Measurements from ENCODE around the gene ARSG.
"Not testable (repeated sequence)": the region's sequence is repeated elsewhere in the genome, so short reads cannot be mapped to it uniquely, and the experiment has no call there.

ARSG gene

GRCh38 chr17:68257934-68258333 is 33.4 kb upstream of the ARSG start:
- no peaks in the 10 kb centered on the region for H3K27me3 ChIP-seq (ENCODE audit: low read depth, low read length)
- no peaks in the 10 kb centered on the region for H3K9me3 ChIP-seq (ENCODE audit: control insufficient read depth in 1 of 2, low read length in 2 of 2)
- peaks cover 0 to 2% of the 10 kb centered on the region in 2 donors for H3K4me1 ChIP-seq (ENCODE audit: control insufficient read depth in 1 of 2, insufficient read depth in 2 of 2, low read length in 2 of 2)
- no peak overlapping the region for H3K4me3 ChIP-seq (ENCODE audit: low read depth in 1 of 2, low read length in 2 of 2)
- H3K36me3 ChIP-seq (ENCODE audit: control insufficient read depth in 1 of 2, insufficient read depth in 2 of 2, low read length in 2 of 2): peaks cover 3 to 17% of the 10 kb centered on the region in 2 donors
- H3K27ac ChIP-seq (ENCODE audit: low read length): no peak overlapping the region

GRCh38 chr17:68258890-68259647 is 32.2 kb upstream of the ARSG start:
- H3K27me3 ChIP-seq (ENCODE audit: low read depth, low read length); H3K4me1 ChIP-seq (ENCODE audit: control insufficient read depth in 1 of 2, insufficient read depth in 2 of 2, low read length in 2 of 2); H3K4me3 ChIP-seq (ENCODE audit: low read depth in 1 of 2, low read length in 2 of 2); H3K9me3 ChIP-seq (ENCODE audit: control insufficient read depth in 1 of 2, low read length in 2 of 2): not testable (repeated sequence)
- Histone ChIP-seq H3K27ac (ENCODE audit: low read length) (peak overlapping the region; percentile 56), H3K36me3 (ENCODE audit: control insufficient read depth in 1 of 2, insufficient read depth in 2 of 2, low read length in 2 of 2) (peaks cover 0 to 14% of the 10 kb centered on the region in 2 donors)

- not testable (repeated sequence) for H3K4me1 ChIP-seq (ENCODE audit: control insufficient read depth in 1 of 2, insufficient read depth in 2 of 2, low read length in 2 of 2); H3K4me3 ChIP-seq (ENCODE audit: low read depth in 1 of 2, low read length in 2 of 2); H3K27me3 ChIP-seq (ENCODE audit: low read depth, low read length); H3K27ac ChIP-seq (ENCODE audit: low read length); H3K9me3 ChIP-seq (ENCODE audit: control insufficient read depth in 1 of 2, low read length in 2 of 2)
- peaks cover 0 to 11% of the 10 kb centered on the region in 2 donors for H3K36me3 ChIP-seq (ENCODE audit: control insufficient read depth in 1 of 2, insufficient read depth in 2 of 2, low read length in 2 of 2)
Measured at GRCh38 chr17:68259648-68259951, 31.7 kb upstream of the ARSG start.

GRCh38 chr17:68260051-68260762 is 31.1 kb upstream of the ARSG start:
- Histone ChIP-seq H3K4me1 (ENCODE audit: control insufficient read depth in 1 of 2, insufficient read depth in 2 of 2, low read length in 2 of 2) (peaks cover 0 to 8% of the 10 kb centered on the region in 2 donors), H3K27ac (ENCODE audit: low read length) (no peak overlapping the region), H3K4me3 (ENCODE audit: low read depth in 1 of 2, low read length in 2 of 2) (no peak overlapping the region), H3K9me3 (ENCODE audit: control insufficient read depth in 1 of 2, low read length in 2 of 2) (no peaks in the 10 kb centered on the region), H3K36me3 (ENCODE audit: control insufficient read depth in 1 of 2, insufficient read depth in 2 of 2, low read length in 2 of 2) (peaks cover 0 to 7% of the 10 kb centered on the region in 2 donors), H3K27me3 (ENCODE audit: low read depth, low read length) (no peaks in the 10 kb centered on the region)

- not testable (repeated sequence) for H3K27me3 ChIP-seq (ENCODE audit: low read depth, low read length); H3K4me3 ChIP-seq (ENCODE audit: low read depth in 1 of 2, low read length in 2 of 2); H3K27ac ChIP-seq (ENCODE audit: low read length); H3K4me1 ChIP-seq (ENCODE audit: control insufficient read depth in 1 of 2, insufficient read depth in 2 of 2, low read length in 2 of 2); H3K9me3 ChIP-seq (ENCODE audit: control insufficient read depth in 1 of 2, low read length in 2 of 2); H3K36me3 ChIP-seq (ENCODE audit: control insufficient read depth in 1 of 2, insufficient read depth in 2 of 2, low read length in 2 of 2)
Measured at GRCh38 chr17:68262467-68262866, 28.8 kb upstream of the ARSG start.

- not testable (repeated sequence) for H3K27me3 ChIP-seq (ENCODE audit: low read depth, low read length); H3K4me1 ChIP-seq (ENCODE audit: control insufficient read depth in 1 of 2, insufficient read depth in 2 of 2, low read length in 2 of 2); H3K27ac ChIP-seq (ENCODE audit: low read length)
Measured at GRCh38 chr17:68263101-68263681, 28.1 kb upstream of the ARSG start.

GRCh38 chr17:68265833-68266232 is 25.5 kb upstream of the ARSG start:
- not testable (repeated sequence) for H3K27me3 ChIP-seq (ENCODE audit: low read depth, low read length); H3K36me3 ChIP-seq (ENCODE audit: control insufficient read depth in 1 of 2, insufficient read depth in 2 of 2, low read length in 2 of 2); H3K4me3 ChIP-seq (ENCODE audit: low read depth in 1 of 2, low read length in 2 of 2); H3K4me1 ChIP-seq (ENCODE audit: control insufficient read depth in 1 of 2, insufficient read depth in 2 of 2, low read length in 2 of 2); H3K9me3 ChIP-seq (ENCODE audit: control insufficient read depth in 1 of 2, low read length in 2 of 2); H3K27ac ChIP-seq (ENCODE audit: low read length)

More at GRCh38 chr17:68263101-68263681, 28.1 kb upstream of the ARSG start:
- H3K36me3 ChIP-seq (ENCODE audit: control insufficient read depth in 1 of 2, insufficient read depth in 2 of 2, low read length in 2 of 2); H3K4me3 ChIP-seq (ENCODE audit: low read depth in 1 of 2, low read length in 2 of 2); H3K9me3 ChIP-seq (ENCODE audit: control insufficient read depth in 1 of 2, low read length in 2 of 2): not testable (repeated sequence)

GRCh38 chr17:68273722-68274121 is 17.6 kb upstream of the ARSG start:
- H3K27ac ChIP-seq (ENCODE audit: low read length): no peak overlapping the region
- no peak overlapping the region for H3K4me3 ChIP-seq (ENCODE audit: low read depth in 1 of 2, low read length in 2 of 2)
- H3K4me1 ChIP-seq (ENCODE audit: control insufficient read depth in 1 of 2, insufficient read depth in 2 of 2, low read length in 2 of 2): no peaks in the 10 kb centered on the region
- peaks cover 4 to 5% of the 10 kb centered on the region in 2 donors for H3K9me3 ChIP-seq (ENCODE audit: control insufficient read depth in 1 of 2, low read length in 2 of 2)
- H3K27me3 ChIP-seq (ENCODE audit: low read depth, low read length): no peaks in the 10 kb centered on the region
- H3K36me3 ChIP-seq (ENCODE audit: control insufficient read depth in 1 of 2, insufficient read depth in 2 of 2, low read length in 2 of 2): no peaks in the 10 kb centered on the region

GRCh38 chr17:68276339-68276738 is 15.0 kb upstream of the ARSG start:
- not testable (repeated sequence) for H3K4me3 ChIP-seq (ENCODE audit: low read depth in 1 of 2, low read length in 2 of 2); H3K27ac ChIP-seq (ENCODE audit: low read length); H3K9me3 ChIP-seq (ENCODE audit: control insufficient read depth in 1 of 2, low read length in 2 of 2); H3K36me3 ChIP-seq (ENCODE audit: control insufficient read depth in 1 of 2, insufficient read depth in 2 of 2, low read length in 2 of 2); H3K27me3 ChIP-seq (ENCODE audit: low read depth, low read length); H3K4me1 ChIP-seq (ENCODE audit: control insufficient read depth in 1 of 2, insufficient read depth in 2 of 2, low read length in 2 of 2)

- H3K27me3 ChIP-seq (ENCODE audit: low read depth, low read length): no peaks in the 10 kb centered on the region
- H3K36me3 ChIP-seq (ENCODE audit: control insufficient read depth in 1 of 2, insufficient read depth in 2 of 2, low read length in 2 of 2): no peaks in the 10 kb centered on the region
- no peak overlapping the region for H3K27ac ChIP-seq (ENCODE audit: low read length)
- no peak overlapping the region for H3K4me3 ChIP-seq (ENCODE audit: low read depth in 1 of 2, low read length in 2 of 2)
- H3K9me3 ChIP-seq (ENCODE audit: control insufficient read depth in 1 of 2, low read length in 2 of 2): peaks cover 4 to 5% of the 10 kb centered on the region in 2 donors
- H3K4me1 ChIP-seq (ENCODE audit: control insufficient read depth in 1 of 2, insufficient read depth in 2 of 2, low read length in 2 of 2): no peaks in the 10 kb centered on the region
Measured at GRCh38 chr17:68277807-68278206, 13.5 kb upstream of the ARSG start.

GRCh38 chr17:68281965-68282364 is 9.3 kb upstream of the ARSG start:
- H3K4me3 ChIP-seq (ENCODE audit: low read depth in 1 of 2, low read length in 2 of 2); H3K36me3 ChIP-seq (ENCODE audit: control insufficient read depth in 1 of 2, insufficient read depth in 2 of 2, low read length in 2 of 2); H3K27ac ChIP-seq (ENCODE audit: low read length); H3K27me3 ChIP-seq (ENCODE audit: low read depth, low read length); H3K4me1 ChIP-seq (ENCODE audit: control insufficient read depth in 1 of 2, insufficient read depth in 2 of 2, low read length in 2 of 2); H3K9me3 ChIP-seq (ENCODE audit: control insufficient read depth in 1 of 2, low read length in 2 of 2): not testable (repeated sequence)
